ENCODE results near the gene AIDA. TPM values are rescaled to one million over a fixed set of nuclear protein-coding genes. Genes with fewer than 3 reads are reported as not detected.
A peak's percentile ranks its signal among the peaks of the same experiment; 100 is the strongest.
"Not testable (repeated sequence)": the region's sequence is repeated elsewhere in the genome, so short reads cannot be mapped to it uniquely, and the experiment has no call there.

Gene AIDA
- total RNA-seq, 1 donor from 2014 or later = 62.3 TPM

DNA sequence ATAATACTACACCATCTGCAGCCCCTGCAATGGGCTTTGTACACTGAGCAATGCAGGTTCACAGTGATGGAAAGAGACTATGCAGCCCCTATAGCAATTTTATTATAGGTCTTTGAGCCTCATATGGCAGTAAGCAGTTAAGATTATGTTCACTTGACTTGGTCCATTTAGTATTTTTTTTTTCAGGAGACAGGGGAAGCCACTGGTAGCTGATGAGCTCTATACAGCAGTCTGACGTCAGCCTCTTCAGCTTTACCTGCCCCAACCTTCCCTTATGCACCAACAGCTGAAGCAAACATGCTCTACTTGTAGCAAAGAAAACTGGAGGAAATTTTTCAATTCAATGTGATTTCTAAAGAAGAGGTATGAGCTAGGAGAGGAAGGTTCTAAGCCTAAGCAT is 32.2 kb downstream of the AIDA start:
- H3K36me3 Mint-ChIP-seq (ENCODE audit: insufficient read depth) = peaks cover 3% of the 10 kb centered on the region
- no peaks in the 10 kb centered on the region for H3K27me3 Mint-ChIP-seq
- DNase-seq (ENCODE audit: low spot score, unreplicated experiment) = no peak
- no peaks in the 10 kb centered on the region for H3K9me3 Mint-ChIP-seq (ENCODE audit: low read depth)
- TF ChIP-seq, protein P1, sequence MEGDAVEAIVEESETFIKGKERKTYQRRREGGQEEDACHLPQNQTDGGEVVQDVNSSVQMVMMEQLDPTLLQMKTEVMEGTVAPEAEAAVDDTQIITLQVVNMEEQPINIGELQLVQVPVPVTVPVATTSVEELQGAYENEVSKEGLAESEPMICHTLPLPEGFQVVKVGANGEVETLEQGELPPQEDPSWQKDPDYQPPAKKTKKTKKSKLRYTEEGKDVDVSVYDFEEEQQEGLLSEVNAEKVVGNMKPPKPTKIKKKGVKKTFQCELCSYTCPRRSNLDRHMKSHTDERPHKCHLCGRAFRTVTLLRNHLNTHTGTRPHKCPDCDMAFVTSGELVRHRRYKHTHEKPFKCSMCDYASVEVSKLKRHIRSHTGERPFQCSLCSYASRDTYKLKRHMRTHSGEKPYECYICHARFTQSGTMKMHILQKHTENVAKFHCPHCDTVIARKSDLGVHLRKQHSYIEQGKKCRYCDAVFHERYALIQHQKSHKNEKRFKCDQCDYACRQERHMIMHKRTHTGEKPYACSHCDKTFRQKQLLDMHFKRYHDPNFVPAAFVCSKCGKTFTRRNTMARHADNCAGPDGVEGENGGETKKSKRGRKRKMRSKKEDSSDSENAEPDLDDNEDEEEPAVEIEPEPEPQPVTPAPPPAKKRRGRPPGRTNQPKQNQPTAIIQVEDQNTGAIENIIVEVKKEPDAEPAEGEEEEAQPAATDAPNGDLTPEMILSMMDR (IDR thresholded peaks at IDR 0.05; ENCODE audit: unreplicated experiment) = no peak
- no peak overlapping the region for H3K4me3 Mint-ChIP-seq (ENCODE audit: low read depth)
- peak overlapping the region; percentile 62 for H3K27ac Mint-ChIP-seq
- no peaks in the 10 kb centered on the region for H3K4me1 Mint-ChIP-seq (ENCODE audit: low read depth)

- no peaks in the 10 kb centered on the region for H3K4me1 Mint-ChIP-seq (ENCODE audit: low read depth)
- H3K9me3 Mint-ChIP-seq (ENCODE audit: low read depth) = no peaks in the 10 kb centered on the region
- no peak for DNase-seq (ENCODE audit: low spot score, unreplicated experiment)
- TF ChIP-seq, protein P1 (IDR thresholded peaks at IDR 0.05; ENCODE audit: unreplicated experiment) = no peak
- H3K36me3 Mint-ChIP-seq (ENCODE audit: insufficient read depth) = peaks cover 15% of the 10 kb centered on the region
- no peaks in the 10 kb centered on the region for H3K27me3 Mint-ChIP-seq
- peak overlapping the region; percentile 10 for H3K27ac Mint-ChIP-seq
- H3K4me3 Mint-ChIP-seq (ENCODE audit: low read depth) = no peak overlapping the region
Measured at GRCh38 chr1:222670110-222670509, 42.2 kb downstream of the AIDA start.

GRCh38 chr1:222669107-222669506 is 43.2 kb downstream of the AIDA start:
- not testable (repeated sequence) for H3K27ac Mint-ChIP-seq; H3K27me3 Mint-ChIP-seq; H3K4me3 Mint-ChIP-seq (ENCODE audit: low read depth); H3K4me1 Mint-ChIP-seq (ENCODE audit: low read depth); H3K9me3 Mint-ChIP-seq (ENCODE audit: low read depth); DNase-seq (ENCODE audit: low spot score, unreplicated experiment)
- peaks cover 14% of the 10 kb centered on the region for H3K36me3 Mint-ChIP-seq (ENCODE audit: insufficient read depth)

- DNase-seq (ENCODE audit: low spot score, unreplicated experiment); H3K4me1 Mint-ChIP-seq (ENCODE audit: low read depth); H3K9me3 Mint-ChIP-seq (ENCODE audit: low read depth); H3K27ac Mint-ChIP-seq; H3K4me3 Mint-ChIP-seq (ENCODE audit: low read depth); H3K27me3 Mint-ChIP-seq: not testable (repeated sequence)
- H3K36me3 Mint-ChIP-seq (ENCODE audit: insufficient read depth) = peaks cover 11% of the 10 kb centered on the region
Measured at GRCh38 chr1:222668184-222668583, 44.1 kb downstream of the AIDA start.

- Mint-ChIP-seq H3K4me1 (ENCODE audit: low read depth) (no peaks in the 10 kb centered on the region), H3K27ac (no peak overlapping the region), H3K4me3 (ENCODE audit: low read depth) (no peak overlapping the region), H3K27me3 (no peaks in the 10 kb centered on the region), H3K36me3 (ENCODE audit: insufficient read depth) (peaks cover 16% of the 10 kb centered on the region), H3K9me3 (ENCODE audit: low read depth) (no peaks in the 10 kb centered on the region)
- no peak for DNase-seq (ENCODE audit: low spot score, unreplicated experiment)
- TF ChIP-seq, protein P1 (IDR thresholded peaks at IDR 0.05; ENCODE audit: unreplicated experiment) = no peak
Measured at GRCh38 chr1:222665964-222666363, 46.3 kb downstream of the AIDA start.

GRCh38 chr1:222663431-222663934 is 48.8 kb downstream of the AIDA start:
- Mint-ChIP-seq H3K4me1 (ENCODE audit: low read depth) (no peaks in the 10 kb centered on the region), H3K27ac (no peak overlapping the region), H3K4me3 (ENCODE audit: low read depth) (no peak overlapping the region), H3K9me3 (ENCODE audit: low read depth) (no peaks in the 10 kb centered on the region), H3K36me3 (ENCODE audit: insufficient read depth) (peaks cover 21% of the 10 kb centered on the region), H3K27me3 (no peaks in the 10 kb centered on the region)
- TF ChIP-seq, protein P1 (IDR thresholded peaks at IDR 0.05; ENCODE audit: unreplicated experiment) = no peak
- DNase-seq (ENCODE audit: low spot score, unreplicated experiment) = no peak

Measured in progenitor cell of endocrine pancreas (in vitro differentiated cells).